Chondrocyte (in vitro differentiated cells): ENCODE data around the gene SHROOM2. TPM values are rescaled to one million over a fixed set of nuclear protein-coding genes. Genes with fewer than 3 reads are reported as not detected.

Experiments used
- DNase-seq: peaks from one replicate; pipeline ENCODE4 v3.0.0; 2021; ENCODE audit warnings: mixed read lengths, low spot score
- H3K27ac Mint-ChIP-seq: one replicate; pipeline ENCODE4 v1.8.0; 2021; ENCODE audit warnings: mild to moderate bottlenecking, moderate library complexity, mixed read lengths; ENCODE audit not compliant: unreplicated experiment
- H3K27me3 Mint-ChIP-seq: 2 replicates; pipeline ENCODE4 v1.8.0; 2021; ENCODE audit warnings: low read depth, mixed read lengths
- H3K36me3 Mint-ChIP-seq: 2 replicates; pipeline ENCODE4 v1.8.0; 2021; ENCODE audit warnings: low read depth, mixed read lengths
- H3K4me1 Mint-ChIP-seq: 2 replicates; pipeline ENCODE4 v1.8.0; 2021; ENCODE audit warnings: low read depth, mild to moderate bottlenecking, mixed read lengths
- H3K4me3 Mint-ChIP-seq: one replicate; pipeline ENCODE4 v1.8.0; 2021; ENCODE audit warnings: mild to moderate bottlenecking, moderate library complexity, mixed read lengths; ENCODE audit not compliant: unreplicated experiment
- H3K9me3 Mint-ChIP-seq: 2 replicates; pipeline ENCODE4 v1.8.0; 2021; ENCODE audit warnings: low read depth, mixed read lengths
- CTCF ChIP-seq: fragments of 200-600 bp; sonication (generic); IDR thresholded peaks from 2 replicates; pipeline ENCODE4 v1.5.0; 2021; ENCODE audit warnings: antibody characterized with exemption, mild to moderate bottlenecking, moderate library complexity
- total RNA-seq: library from RNA; stranded (reverse); gene quantifications from 3 replicates; pipeline ENCODE4 v1.2.1, GENCODE V29; 2021

Gene SHROOM2
- total RNA-seq, 1 donor from 2014 or later: 4.4 TPM

GRCh38 chrX:9874483-9874882 lies 88.3 kb downstream of the SHROOM2 start:
- H3K27ac Mint-ChIP-seq: no peak overlapping the region
- DNase-seq: no peak
- no peaks in the 10 kb centered on the region for H3K27me3 Mint-ChIP-seq
- TF ChIP-seq CTCF: no peak
- H3K9me3 Mint-ChIP-seq: peaks cover 9% of the 10 kb centered on the region
- no peaks in the 10 kb centered on the region for H3K36me3 Mint-ChIP-seq
- no peak overlapping the region for H3K4me3 Mint-ChIP-seq
- no peaks in the 10 kb centered on the region for H3K4me1 Mint-ChIP-seq

DNA sequence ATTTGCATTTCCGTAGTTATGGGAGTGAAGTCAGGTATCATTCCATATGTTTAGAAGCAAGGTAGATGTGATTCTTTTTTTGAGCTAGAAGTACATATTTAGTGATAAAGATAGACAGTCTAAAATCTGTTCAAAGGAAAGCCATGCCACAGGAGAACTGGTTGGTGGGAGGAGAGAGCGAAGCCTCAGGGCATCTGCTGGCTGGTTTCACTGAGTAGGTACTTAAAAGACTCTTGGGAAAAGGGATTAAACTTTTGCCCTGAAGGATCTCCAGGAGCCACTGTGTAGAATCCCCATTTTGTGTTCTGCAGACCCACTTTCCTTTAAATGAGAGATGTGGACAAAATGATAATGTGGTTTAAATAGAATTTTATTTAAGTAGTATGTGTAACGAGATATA lies 89.6 kb downstream of the SHROOM2 start:
- no peak overlapping the region for H3K27ac Mint-ChIP-seq
- TF ChIP-seq CTCF: no peak
- DNase-seq: no peak
- H3K36me3 Mint-ChIP-seq: no peaks in the 10 kb centered on the region
- H3K27me3 Mint-ChIP-seq: no peaks in the 10 kb centered on the region
- H3K4me1 Mint-ChIP-seq: no peaks in the 10 kb centered on the region
- no peak overlapping the region for H3K4me3 Mint-ChIP-seq
- peaks cover 11% of the 10 kb centered on the region for H3K9me3 Mint-ChIP-seq

DNA sequence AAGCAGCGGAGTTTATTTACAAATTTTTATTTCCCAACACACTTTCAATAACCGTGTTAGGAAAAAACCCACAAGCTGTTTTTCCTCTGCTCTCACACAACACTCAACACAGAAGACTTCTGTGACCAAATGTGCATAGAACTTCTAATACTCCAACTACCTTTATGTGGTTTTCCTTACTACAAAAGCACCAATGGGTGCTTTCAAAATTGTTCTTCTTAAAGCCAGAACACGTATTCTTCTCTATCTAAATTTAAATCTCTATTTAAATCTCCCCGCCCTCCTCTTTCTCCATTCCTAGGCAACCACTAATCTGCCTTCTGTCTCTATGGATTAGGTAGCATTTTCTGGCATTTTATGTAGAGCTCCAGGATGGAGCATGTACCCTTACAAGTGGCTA lies 90.0 kb downstream of the SHROOM2 start:
- Mint-ChIP-seq H3K4me1 (peaks cover 3% of the 10 kb centered on the region), H3K4me3 (no peak overlapping the region), H3K9me3 (peaks cover 11% of the 10 kb centered on the region), H3K27ac (no peak overlapping the region), H3K36me3 (no peaks in the 10 kb centered on the region), H3K27me3 (no peaks in the 10 kb centered on the region)
- no peak for DNase-seq
- TF ChIP-seq CTCF: no peak

DNA sequence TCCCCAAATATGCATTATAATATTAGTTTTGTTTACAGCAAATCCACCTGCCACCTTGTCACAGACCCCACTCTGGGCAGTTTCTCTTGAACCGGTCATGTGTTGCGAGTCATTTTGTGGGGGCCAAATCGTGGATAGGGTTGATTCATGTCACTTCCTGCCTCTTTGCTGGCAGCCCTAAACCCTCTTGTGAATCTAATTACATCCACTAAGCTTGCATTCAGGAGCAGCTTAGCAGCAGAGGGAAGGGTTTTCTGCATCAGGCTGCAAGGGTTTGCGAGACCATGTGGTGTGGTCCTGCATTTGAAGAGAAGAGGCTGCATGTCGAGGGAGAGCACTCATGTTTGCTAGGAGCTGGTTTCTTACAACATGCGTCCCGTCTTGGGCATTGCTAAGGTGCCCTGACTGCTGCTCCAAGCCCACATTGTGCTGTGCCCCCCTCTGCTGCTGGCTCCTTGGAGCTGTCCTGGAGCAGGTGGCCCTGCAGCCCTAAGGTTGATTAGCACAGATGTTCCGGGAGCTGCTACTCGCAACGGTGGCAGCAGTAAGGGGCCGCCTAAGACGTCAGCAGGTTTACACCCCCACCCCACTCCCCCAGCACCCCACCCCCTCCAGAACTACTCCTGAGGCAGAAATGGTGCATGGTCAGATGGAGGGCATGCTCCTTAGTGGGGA lies 92.1 kb downstream of the SHROOM2 start:
- H3K27me3 Mint-ChIP-seq: no peaks in the 10 kb centered on the region
- no peak overlapping the region for H3K4me3 Mint-ChIP-seq
- H3K9me3 Mint-ChIP-seq: peaks cover 5% of the 10 kb centered on the region
- DNase-seq: no peak
- TF ChIP-seq CTCF: no peak
- no peak overlapping the region for H3K27ac Mint-ChIP-seq
- H3K4me1 Mint-ChIP-seq: peaks cover 3% of the 10 kb centered on the region
- no peaks in the 10 kb centered on the region for H3K36me3 Mint-ChIP-seq

DNA sequence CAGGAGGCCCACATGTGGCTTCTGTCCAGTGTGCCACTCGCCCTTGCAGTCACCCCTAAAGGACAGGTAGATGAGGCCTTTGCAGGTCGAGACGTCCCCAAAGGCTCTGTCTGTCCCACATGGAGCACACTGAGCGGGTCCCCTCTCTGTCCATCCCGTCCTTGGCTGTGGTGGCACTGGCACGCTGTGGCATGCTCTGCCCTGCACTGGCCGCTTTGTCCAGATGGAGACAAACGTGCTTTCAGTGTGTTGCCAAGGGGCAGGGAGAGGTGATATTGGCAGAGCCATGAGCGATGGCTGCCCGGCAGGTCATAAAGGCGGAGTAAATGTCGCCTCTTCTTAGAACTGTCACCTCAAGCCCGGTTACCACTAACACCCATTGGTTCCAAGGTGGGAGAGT lies 94.0 kb downstream of the SHROOM2 start:
- Mint-ChIP-seq H3K9me3 (peaks cover 2% of the 10 kb centered on the region), H3K27ac (no peak overlapping the region), H3K4me1 (peaks cover 6% of the 10 kb centered on the region), H3K36me3 (no peaks in the 10 kb centered on the region), H3K4me3 (no peak overlapping the region), H3K27me3 (no peaks in the 10 kb centered on the region)
- TF ChIP-seq CTCF: no peak
- DNase-seq: no peak
